H4 (cell line): ENCODE data around the gene PC. TPM values are rescaled to one million over a fixed set of nuclear protein-coding genes. Genes with fewer than 3 reads are reported as not detected.
"Not testable (repeated sequence)": the region's sequence is repeated elsewhere in the genome, so short reads cannot be mapped to it uniquely, and the experiment has no call there.

Experiments used
- DNase-seq: peaks from one replicate; pipeline ENCODE4 v3.0.0-alpha.2; 2015; ENCODE audit warnings: low spot score
- total RNA-seq: library from RNA; depleted of rRNA; stranded (reverse); fragments of >200 nt; shearing (Covaris generic); gene quantifications from 2 replicates; pipeline ENCODE4 v1.2.3, GENCODE V29; 2014

PC gene
- total RNA-seq, 1 experiment from 2014 or later, result 17.1 TPM

DNA sequence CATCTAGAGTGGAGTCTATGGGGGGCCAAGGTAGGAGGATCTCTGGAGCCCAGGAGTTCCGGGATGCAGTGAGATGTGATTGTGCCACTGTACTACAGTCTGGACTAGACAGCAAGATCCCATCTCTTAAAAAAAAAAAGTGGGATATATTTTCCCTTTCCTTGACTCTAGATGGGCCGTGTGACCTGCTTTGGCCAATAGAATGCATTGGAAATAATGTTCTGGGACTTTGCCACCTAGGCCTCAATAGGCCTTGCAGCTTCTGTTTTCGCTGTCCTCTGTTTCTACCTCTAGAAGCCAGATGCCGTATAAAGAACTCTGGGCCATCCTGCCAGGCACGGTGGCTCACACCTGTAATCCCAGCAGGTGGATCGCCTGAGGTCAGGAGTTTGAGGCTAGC, 20.5 kb upstream of the PC start:
- no peak for DNase-seq

DNA sequence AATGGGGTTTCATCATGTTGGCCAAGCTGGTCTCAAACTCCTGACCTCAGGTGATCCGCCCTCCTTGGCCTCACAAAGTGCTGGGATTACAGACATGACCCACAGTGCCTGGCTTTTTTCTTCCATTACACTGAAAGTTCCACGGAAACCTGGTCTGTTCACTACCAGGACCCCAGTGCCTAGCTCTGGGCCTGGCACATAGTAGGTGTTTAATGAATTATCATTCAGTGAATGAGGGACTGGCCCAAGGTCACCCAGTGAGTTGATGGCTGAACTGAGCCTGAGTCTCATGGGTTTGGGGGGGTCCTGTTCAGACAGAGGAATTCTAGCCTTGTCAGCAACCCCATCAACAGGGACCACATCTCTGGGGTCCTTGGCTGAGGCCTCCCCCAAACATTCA, 20.0 kb upstream of the PC start:
- no peak for DNase-seq

DNA sequence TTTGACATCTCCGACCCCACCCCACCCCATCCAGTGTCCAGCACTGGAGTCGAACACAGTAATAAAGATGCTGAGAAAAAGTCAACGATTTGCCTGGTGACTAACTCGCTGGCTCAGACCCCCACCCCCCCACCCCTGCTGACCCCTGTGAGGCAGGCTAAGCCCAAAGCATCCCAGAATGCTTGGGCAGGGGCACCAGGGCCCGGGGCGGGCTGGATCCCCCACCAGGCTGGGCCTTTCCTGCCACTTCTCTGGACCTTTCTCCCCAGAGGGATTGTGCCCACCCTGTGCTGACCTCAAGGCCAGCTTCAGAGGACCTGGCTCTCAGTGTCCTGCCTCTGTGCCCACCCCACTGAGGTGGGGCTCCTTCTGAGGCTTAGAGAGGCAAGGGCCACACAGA, 18.7 kb upstream of the PC start:
- no peak for DNase-seq

DNA sequence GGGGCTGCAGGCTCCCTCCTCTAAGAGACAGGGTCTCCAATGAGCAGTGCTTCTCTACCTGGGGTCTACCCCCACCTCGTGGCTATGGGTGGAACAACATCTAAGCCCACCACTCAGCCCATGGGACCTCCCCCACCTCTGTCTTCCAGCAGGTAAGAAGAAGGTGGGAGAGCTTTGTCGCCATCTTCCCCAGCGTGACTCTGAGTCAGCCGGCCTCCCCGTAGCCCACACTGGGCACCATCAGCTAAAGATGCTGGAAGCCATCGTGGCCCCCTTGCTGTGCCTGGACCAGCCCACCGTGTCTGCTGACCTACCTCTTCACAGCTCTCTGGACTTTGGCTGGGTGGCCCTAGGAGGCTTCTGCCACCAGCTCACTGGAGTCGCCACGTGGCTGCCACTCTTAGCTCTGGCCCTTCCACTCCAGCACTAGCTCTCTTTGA, 17.9 kb upstream of the PC start:
- DNase-seq, result no peak

DNA sequence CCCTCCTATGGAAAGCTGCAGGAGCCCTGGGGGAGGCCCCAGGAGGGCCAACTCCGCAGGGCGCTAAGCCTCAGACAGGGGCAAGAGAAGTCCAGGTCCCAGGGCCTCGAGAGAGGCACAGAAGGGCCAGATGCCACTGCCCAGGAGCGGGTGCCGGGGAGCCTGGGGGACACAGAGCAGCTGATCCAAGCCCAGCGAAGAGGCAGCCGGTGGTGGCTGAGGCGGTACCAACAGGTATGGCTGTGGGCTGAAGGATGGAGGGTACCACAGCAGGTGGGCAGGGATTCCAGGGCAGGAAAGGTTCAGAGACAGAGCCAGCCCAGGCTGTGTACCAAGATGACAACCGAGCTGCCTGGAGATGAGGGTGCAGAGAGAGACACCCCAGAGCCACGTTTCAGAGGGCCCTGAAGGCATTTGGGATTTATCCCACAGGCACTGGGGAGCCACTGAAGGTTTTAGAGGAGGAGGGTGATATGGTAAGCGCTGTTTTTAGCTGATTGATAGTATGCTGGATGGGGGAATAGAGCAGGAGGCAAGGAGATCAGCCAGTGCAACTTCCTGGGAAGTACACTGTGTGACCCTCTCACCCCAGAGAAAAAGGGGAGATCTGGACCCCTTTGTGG, 17.3 kb upstream of the PC start:
- no peak for DNase-seq

DNA sequence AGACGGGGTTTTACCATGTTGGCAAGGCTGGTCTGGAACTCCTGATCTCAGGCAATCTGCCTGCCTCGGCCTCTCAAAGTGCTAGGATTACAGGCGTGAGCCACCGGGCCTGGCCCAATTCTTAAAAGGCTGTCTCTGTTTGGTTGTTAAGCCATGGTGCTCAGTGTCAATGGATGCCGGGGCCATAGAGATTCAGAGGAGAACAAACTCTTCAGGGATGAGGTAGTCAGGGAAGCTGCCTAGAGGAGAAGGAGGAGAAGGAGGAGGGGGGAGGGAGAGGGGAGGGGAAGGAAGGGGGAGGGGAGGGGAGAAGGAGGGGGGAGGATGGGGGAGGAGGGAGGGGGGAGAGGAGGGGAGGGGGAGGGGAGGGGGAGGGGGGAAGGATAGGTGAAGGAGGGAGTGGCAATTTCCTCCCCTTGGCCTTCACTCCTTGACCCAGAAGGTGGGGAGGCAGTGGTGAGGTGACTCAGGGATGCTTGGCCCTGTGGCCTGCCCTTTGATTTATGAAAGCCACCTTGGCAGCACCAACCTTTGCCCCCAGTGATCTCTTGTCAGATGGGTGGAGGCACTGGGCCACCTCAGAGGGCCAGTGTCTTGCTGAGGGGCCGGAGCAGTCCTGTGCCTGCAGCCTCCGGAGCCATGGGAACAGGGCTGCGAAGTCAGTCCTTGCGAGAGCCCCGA, 16.7 kb upstream of the PC start, which contains the start of gene C11orf86:
TSS of gene C11orf86 (plus strand) at position 581 of the 681 bp plus-strand sequence. CDS start at position 640, 59 bp downstream.
- DNase-seq, result no peak

DNA sequence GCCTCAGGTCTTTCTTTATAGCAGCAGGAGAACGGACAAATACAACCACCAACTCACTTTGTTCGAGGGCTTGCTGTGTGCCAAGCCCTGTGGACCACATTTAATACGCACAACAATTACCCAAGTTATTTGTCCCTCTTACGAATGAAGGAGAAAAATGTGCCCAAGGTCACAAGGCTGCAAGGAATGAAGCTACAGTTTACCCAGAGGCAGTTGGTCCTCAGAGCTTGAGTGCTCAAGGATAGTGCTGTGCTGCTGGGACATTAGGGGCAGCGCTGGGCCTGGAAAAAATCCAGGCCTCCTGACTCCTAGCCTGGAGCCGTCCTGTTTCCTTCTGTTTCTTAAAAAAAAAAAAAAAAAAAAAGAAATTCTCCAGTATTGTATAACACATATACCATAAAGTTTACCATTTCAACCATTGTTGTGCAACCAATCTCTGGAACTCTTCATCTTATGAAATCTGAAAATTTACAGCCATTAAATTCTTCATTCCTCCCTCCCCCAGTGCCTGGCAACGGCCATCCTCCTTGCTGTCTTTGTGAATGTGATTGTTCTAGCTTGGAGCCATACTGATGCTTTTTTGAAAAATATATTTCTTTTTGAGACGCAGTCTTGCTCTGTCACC, 15.9 kb upstream of the PC start:
- no peak for DNase-seq

DNA sequence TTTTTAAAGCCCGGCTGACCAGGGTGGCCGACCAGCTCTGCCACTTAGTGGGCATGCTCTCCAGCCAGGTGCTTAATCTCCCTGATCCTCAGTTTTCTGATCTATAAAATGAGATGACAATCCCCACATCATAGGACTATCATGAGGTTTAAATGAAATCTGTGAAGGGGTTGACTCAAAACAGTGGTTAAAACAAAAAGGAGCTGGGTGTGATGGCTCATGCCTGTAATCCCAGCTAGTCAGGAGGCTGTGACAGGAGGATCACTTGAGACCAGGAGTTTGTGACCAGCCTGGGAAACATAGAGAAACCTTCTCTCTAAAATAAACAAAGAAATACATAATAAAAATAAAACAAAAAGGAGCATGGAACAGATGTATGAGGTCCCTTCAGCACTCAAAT, 13.3 kb upstream of the PC start:
- DNase-seq, result no peak

DNA sequence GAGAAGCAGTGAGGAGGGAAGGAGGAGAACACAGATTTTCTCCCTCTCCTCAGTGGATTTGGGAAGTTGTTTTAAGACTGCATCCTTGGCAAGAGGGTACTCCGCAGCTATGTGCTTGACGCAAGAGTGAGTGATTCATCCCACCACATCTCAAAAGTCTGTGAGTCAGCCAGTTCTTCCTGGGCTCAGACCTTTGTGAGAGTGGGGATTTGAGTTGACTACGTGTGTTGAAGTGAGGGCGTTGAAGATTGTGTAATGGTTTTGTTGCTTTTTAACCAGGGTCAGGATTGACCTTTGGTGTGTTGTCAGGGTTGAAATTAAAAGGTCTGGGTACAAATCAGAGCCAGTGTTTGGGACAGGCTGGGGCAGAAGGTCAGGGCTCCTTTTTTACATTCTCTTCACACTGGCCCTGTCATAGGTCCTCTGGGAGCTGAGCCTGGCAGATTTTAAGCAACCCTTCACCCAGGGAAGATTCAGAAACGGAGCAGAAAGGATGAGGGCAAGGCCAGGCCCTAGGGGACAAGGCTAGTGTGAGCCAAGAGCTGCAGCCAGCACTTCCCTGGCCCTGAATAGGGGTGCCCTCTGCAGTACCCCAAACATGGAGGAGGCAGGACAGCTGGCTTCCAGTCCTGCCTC, 12.7 kb upstream of the PC start:
- DNase-seq, result peak; percentile 98

DNA sequence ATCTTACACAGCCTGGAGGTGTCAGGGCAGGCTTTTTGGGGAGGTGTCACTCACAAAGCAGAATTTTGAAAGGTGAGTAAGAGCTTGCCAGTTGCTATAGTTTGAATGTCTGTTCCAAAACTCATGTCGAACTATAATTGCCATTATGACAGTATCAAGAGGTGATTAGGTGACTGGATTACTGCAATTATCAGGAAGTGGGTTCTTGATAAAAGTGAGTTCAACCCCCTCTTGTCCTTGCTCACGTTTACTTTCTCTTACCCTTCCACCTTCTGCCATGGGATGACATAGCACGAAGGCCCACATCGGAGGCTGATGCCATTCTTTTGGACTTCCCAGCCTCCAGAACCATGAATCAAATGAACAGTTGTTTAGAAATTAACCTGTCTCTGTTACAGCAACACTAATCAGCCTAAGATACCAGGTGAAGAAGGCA, 12.2 kb upstream of the PC start:
- DNase-seq, result no peak

DNA sequence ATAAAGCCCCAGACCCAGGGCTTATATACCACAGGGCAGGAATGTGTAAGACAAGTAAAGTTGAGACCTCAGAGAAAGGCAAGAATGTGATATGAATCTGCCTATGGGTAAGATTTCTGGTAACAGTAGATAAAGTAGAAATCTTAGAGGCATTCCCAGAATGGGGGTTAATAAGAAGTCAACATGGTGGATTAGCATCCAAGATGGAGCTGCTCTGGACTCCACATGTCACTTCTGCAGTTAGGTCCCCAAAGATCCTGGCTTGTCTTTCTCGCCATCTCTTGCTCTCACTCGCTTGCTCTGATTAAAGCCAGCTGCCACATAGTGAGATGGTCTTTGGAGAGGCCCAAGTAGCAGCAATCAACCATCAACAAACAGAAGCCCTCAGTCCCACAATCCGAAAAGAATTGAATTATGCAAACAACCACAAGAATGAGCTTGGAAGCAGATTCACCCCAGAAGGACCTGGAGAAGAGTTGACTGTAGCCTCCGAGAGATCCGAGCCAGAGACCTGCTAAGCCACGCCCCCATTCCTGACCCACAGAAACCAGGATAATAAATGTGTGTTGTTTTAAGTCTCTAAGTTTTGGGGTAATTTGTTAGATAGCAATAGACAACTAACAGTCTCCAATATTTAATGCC, 11.5 kb upstream of the PC start:
- no peak for DNase-seq

DNA sequence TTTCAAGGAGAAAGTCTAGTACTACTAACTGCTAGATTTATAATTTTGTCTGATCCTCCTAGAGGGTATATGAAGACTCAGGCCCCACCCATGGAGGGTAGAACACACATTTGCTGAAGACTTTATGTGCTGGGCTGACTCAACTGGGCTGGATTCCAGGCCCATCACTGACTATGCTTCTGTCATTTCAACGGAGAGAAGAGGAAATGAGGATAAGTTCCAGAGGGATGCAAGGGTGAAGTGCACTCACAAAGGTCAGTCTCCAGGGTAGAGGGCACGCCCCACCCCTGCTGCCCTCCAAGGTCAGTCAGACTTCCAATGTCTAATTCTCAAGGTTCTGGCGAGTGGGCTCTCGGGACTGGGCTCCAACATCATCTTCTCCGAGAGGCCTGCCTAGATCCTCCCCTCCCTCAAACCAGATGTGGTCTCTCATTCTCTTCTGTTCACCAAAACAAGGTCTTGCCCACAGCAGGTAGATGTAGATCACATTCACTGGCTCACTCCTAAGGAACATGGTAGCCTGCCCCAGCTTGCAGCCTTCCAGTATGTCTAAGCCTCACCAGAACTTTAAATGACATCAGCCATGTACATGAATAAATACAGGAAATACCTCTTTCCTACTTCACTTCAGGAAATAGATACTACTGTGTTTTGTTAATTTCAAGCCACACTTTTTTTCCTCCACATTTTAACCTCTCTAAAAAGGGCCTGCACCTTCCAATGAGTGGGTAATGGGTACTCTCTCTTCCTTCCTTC, 9.7 kb upstream of the PC start:
- no peak for DNase-seq

DNA sequence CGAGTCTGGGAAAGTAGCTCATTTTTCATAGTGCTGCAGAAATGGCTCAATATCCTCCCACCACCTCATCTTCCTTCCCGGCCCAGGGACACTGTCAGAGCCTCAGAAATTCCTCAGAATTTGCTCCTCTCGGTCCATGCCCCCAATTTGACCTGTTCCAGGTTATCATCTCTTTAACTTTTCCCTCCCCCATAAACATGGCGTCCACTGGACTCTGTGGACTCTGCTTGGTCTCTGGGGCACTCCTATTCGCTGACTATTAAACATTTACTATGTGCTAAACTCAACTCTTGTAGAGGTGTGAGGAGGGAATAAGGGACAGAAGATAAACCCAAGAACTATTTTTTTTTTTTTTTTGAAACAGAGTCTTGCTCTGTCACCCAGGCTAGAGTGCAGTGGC, 8.2 kb upstream of the PC start:
- no peak for DNase-seq

DNA sequence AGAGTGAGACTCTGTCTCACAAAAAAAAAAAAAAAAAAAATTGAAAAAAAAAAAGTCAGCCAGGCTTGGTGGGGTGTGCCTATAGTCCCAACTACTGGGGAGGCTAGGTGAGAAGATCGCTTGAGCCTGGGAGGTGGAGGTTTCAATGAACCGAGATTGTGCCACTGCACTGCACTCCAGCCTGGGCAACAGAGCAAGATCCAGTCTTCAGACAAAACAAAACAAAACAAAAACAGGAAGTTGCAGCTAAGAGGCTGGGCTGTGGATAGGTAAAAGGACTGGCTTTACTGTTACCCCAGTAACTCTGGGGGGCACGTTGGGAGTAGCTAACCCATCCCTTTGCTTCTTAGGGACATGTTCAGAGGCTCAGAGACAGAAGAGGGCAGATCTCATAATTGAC, 6.3 kb upstream of the PC start:
- no peak for DNase-seq

DNA sequence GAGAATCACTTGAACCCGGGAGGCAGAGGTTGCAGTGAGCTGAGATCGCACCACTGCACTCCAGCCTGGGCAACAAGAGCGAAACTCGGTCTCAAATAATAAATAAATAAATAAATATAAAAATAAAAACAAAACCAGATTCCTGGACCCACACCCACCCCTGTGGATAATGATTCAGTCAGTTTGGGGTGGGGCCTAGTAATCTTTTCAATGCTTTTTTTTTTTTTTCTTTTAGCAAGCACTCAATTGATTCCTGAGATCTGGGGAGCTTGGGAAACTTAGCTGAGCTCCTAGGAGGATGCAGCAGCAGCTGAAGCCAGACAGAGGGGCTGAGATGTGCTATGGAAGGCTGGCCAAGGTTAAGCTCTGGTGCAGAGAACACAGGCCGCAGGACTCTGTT, 4.6 kb upstream of the PC start:
- DNase-seq, result no peak

DNA sequence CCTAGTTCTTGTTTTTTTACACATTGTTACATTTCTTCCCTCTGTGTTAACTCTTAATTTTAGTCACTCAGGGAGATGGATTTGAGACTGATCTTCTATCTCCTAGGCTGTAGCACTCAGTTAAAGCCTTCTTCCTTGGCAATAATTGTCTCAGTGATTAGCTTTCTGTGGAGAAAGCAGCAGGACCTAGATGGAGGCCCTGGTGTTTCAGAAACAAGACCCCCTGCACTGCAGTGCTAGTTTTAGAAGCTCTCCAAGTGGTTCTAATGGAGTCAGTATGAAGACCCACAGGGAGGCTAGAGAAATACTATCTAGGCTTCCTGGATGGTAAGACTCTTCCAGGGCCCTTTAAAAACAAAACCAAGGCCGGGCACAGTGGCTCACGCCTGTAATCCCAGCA, 4.1 kb upstream of the PC start:
- DNase-seq, result no peak

DNA sequence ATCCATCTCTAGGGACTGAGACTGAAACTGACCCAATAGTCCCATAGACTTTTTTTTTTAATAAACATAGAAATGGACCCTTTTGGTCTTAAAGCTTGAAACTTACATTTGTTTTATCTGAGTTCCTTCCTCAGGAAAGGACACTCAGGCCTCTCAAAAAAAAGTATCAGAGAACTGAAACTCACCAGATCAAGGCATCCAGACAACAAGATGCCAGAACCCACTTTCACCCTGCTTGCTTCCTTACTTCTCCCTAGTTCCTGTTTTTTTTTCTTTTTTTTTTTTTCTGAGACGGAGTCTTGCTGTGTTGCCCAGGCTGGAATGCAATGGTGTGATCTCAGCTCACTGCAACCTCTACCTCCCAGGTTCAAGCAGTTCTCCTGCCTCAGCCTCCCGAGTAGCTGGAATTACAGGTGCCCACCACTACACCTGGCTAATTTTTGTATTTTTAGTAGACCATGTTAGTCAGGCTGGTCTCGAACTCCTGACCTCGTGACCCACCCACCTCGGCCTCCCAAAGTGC, 3.6 kb upstream of the PC start:
- DNase-seq, result not testable (repeated sequence)

DNA sequence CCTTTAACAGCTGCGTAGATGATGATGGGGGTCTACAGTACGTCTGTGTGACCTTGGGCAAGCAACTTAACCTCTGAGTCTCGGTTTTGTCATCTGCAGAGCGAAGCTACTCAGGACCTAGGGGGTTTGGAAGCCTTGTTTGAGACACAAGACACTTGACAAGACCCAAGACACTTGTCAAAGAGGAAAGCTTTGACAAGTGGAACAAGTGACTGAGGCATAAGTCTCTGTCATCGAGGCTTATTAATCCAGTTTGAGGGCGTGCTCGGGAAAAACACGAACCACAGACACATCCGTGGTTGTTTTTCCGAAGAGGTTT, 732 bp upstream of the PC start:
- DNase-seq, result no peak

DNA sequence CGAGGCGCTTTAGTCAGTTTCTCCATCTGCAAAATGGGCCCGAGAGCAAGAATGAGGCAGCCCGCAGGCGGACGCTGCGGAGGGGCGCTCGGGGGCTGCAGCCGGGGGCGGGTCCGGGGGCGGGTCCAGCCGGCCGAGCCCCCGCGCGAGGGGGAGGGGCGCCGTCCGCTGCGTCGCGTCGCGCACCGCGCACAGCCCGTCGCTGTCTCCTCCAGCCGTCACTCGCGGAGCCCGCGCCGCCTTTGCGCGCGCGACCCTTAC, 282 bp downstream of the PC start:
- DNase-seq, result no peak

DNA sequence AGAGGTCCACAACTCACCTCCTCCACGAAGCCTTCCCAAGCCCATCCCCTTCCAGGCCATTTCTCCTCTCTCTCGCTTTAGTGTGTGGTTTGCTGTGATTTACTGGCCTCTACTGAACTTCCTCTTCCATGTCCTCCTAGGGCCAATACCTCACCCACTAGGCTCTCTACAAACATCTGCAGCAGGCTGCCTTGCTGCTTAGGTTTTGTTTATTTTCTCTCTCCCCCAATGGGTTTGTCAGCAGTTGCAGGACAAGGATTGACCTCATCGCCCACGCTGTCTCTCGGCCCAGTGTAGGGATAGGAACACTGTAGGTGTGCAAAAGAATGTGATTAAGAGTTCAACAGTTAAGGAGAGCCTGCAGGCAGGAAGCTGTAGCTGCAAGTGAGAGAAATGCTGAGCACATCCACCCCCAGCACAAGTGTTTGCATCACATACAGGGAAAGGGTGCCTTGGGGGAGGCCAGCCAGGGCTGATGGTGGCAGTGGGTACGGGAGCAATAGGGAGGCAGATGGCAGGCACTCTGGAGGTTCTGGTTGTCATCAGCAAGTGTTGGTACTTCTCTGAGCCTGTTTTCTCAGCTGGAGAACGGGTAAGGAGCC, 1.4 kb downstream of the PC start:
- peak; percentile 72 for DNase-seq

DNA sequence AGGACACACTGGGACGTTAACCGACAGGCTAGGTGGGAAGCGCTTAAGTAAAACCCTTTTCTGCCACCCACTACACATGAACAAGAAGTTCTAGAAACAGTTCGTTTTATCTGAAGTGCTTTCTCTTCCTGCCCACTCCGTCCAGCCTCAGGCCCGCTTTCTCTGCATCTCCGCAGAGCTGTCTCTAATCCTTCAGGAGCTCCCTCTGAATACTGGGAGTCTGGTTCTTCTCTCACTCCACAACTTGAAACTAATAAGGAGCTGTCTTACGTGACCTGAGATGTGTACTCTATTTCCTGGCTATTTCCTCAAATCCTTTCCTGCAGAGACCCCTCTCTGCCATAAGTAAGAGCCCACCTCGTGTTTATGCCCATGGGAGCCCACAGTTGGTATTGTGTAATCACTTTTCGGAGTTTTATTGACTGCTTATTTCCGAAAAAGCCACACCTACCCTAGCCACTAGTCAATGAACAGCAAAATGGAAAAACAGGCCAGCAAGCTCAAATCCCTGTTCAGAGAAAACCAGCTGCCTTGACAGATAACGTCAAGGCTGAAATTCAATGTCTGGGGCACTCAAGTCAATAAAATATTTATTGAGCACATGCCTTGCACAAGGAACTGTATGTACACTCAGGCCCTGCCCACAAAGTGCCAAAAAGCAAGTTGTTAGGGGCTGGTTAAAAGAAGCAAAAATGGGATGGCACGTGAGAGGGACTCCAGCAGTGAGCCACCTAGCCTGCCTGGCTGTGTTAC, 4.9 kb downstream of the PC start:
- no peak for DNase-seq
